H1 (cell line): ENCODE results near the gene MOK. TPM values are rescaled to one million over a fixed set of nuclear protein-coding genes. Genes with fewer than 3 reads are reported as not detected.

Experiments used
- CEBPB ChIP-seq: IDR thresholded peaks from 2 replicates; pipeline ENCODE4 v1.6.1; 2012; ENCODE audit warnings: low read depth, low read length
- SAP30 ChIP-seq: fragments of 300-600 bp; sonication (generic); IDR thresholded peaks from 2 replicates; pipeline ENCODE4 v1.7.1; 2012; ENCODE audit warnings: low read length, moderate library complexity, mild to moderate bottlenecking, inconsistent platforms; ENCODE audit not compliant: insufficient read depth, insufficient replicate concordance
- SP4 ChIP-seq: IDR thresholded peaks from 2 replicates; pipeline ENCODE4 v1.6.1; 2012; ENCODE audit warnings: low read length, inconsistent platforms
- polyA plus RNA-seq, 7 experiments: library from polyadenylated mRNA; depleted of rRNA in 3 of 7; stranded (reverse) in 5 of 7; unstranded in 2 of 7; fragments of >200 nt in 5 of 7; fragments of 200-250 nt in 2 of 7; gene quantifications; 1 replicate in 5 of 7; 2 replicates in 1 of 7; 4 replicates in 1 of 7; pipeline versions ENCODE4 v1.2.1 to v1.2.3, GENCODE V29; 2011 to 2013; ENCODE audit warnings: missing spikeins in 2 of 7, mixed read lengths in 2 of 7
- total RNA-seq: library from RNA; stranded (reverse); fragmentation: NEBNext Ultra II Directional; extraction: Animal tissue kit (Norgen Biotek cat#: 25700); gene quantifications from 2 replicates; pipeline ENCODE4 v1.2.1, GENCODE V29; 2021

Gene MOK
- total and polyA plus RNA-seq, 2 of the 8 experiments (the other 6 are each of a cell fraction or from before 2014, with no cell fraction given): 2.1 to 2.5 TPM

- TF ChIP-seq CEBPB: no peak
- no peak for TF ChIP-seq SP4
- TF ChIP-seq SAP30: no peak
Observed at GRCh38 chr14:102187044-102187443, 117.9 kb downstream of the MOK start (continued).
